Measurements from ENCODE around the gene NUCKS1. TPM values are rescaled to one million over a fixed set of nuclear protein-coding genes. Genes with fewer than 3 reads are reported as not detected.

The NUCKS1 gene
- polyA plus RNA-seq, 1 of the 3 experiments (the other 2 are of a cell fraction): 25.4 TPM

DNA sequence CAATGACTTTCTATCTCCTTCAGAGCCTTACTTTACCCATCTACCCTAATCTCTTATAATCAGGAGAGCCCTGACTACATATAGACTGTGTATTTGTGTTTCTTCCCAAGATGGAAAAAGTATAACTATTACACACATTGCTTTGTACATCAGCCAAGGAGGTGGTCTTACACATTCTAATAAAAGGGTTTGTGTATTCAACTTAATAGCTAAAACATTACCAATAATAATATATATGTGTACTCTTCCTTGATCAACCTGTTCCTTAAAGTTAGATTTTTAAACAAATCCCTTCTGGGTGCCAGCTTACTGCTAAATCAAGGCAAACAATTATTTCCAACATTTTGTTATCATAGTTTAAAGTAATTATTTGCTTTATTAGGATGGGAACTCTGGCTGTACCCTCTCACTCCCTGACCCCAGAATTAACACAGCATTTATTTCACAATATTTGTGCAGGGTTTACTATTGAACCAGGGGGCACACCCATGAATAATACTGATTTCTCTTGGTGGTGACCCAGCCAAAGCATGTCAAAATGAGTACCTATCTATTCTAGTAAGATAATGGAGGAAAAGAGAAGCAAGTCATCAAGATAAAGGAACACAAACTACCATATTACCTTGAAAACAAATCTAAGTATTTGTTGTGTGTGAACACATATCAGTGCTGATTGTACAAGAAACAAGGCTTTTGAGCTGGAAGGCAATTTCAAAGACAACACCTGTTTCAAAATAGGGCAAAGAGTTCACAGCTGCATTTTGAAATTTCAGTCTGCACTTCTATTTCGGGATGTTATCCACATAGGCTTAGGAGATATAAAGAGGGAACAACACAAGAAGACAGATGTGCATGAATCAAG, 39.5 kb downstream of the NUCKS1 start (continued):
- TF ChIP-seq, protein P1, sequence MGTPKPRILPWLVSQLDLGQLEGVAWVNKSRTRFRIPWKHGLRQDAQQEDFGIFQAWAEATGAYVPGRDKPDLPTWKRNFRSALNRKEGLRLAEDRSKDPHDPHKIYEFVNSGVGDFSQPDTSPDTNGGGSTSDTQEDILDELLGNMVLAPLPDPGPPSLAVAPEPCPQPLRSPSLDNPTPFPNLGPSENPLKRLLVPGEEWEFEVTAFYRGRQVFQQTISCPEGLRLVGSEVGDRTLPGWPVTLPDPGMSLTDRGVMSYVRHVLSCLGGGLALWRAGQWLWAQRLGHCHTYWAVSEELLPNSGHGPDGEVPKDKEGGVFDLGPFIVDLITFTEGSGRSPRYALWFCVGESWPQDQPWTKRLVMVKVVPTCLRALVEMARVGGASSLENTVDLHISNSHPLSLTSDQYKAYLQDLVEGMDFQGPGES (IDR thresholded peaks at IDR 0.05; ENCODE audit: low read depth, low read length): no peak
- no peak for TF ChIP-seq FOXJ3 (CRISPR knock-in tag; IDR thresholded peaks at IDR 0.05)

- WGBS (ENCODE audit: low lambda C conversion rate): 94% methylated on average over 2 of the region's 2 CpGs
- Histone ChIP-seq H2AFZ (ENCODE audit: low read depth) (no peak overlapping the region), H3K4me1 (ENCODE audit: control insufficient read depth in 1 of 2, insufficient read depth in 2 of 2, low read depth in 1 of 2, low read length in 1 of 2) (no peaks in the 10 kb centered on the region; a peak in 1 of 4 replicates), H3K9ac (no peak overlapping the region), H3K4me2 (no peak overlapping the region), H3K9me2 (no peaks in the 10 kb centered on the region), H3K36me3 (replicated peaks in 1 of 2; ENCODE audit: control insufficient read depth in 1 of 2, insufficient read depth in 2 of 2, low read length in 1 of 2) (peaks cover 38 to 61% of the 10 kb centered on the region in 2 experiments), H3K9me3 (no peaks in the 10 kb centered on the region), H3K27me3 (ENCODE audit: insufficient read depth) (no peaks in the 10 kb centered on the region), H3F3A (replicated peaks; ENCODE audit: insufficient read depth) (peaks cover 30% of the 10 kb centered on the region), H3K4me3 (ENCODE audit: low read depth in 2 of 2, low read length in 1 of 2) (no peak overlapping the region), H3K27ac (ENCODE audit: low read depth in 2 of 2, low read length in 1 of 2) (no peak overlapping the region), H3K79me2 (ENCODE audit: insufficient read depth) (no peaks in the 10 kb centered on the region), H4K20me1 (ENCODE audit: insufficient read depth) (no peaks in the 10 kb centered on the region; the same call in 1 of the 2 replicates)
- ChIA-PET POLR2A (no interaction called here), CTCF (interaction anchor here (0.9 to 10.0 kb wide), 13 partner anchors 10 to 267 kb away, joined by 3 to 367 read pairs (median 11); partner anchors contain the start of gene ELK4)
- TF ChIP-seq USF1 (IDR thresholded peaks at IDR 0.05; ENCODE audit: borderline replicate concordance, low read depth) (no peak), RFX5 (IDR thresholded peaks at IDR 0.05; ENCODE audit: low read length) (no peak), MXI1 (IDR thresholded peaks at IDR 0.05; ENCODE audit: low read depth, low read length) (no peak), YY1 (IDR thresholded peaks at IDR 0.05; ENCODE audit: low read depth) (no peak)
- TF ChIP-seq, protein P2, sequence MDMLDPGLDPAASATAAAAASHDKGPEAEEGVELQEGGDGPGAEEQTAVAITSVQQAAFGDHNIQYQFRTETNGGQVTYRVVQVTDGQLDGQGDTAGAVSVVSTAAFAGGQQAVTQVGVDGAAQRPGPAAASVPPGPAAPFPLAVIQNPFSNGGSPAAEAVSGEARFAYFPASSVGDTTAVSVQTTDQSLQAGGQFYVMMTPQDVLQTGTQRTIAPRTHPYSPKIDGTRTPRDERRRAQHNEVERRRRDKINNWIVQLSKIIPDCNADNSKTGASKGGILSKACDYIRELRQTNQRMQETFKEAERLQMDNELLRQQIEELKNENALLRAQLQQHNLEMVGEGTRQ (IDR thresholded peaks at IDR 0.05; ENCODE audit: borderline replicate concordance, low read depth, low read length): no peak
- no peak for DNase-seq
Measured at GRCh38 chr1:205709640-205710039, 40.3 kb downstream of the NUCKS1 start.

GRCh38 chr1:205709059-205709398, 41.0 kb downstream of the NUCKS1 start:
- Histone ChIP-seq H3K79me2 (ENCODE audit: insufficient read depth) (no peaks in the 10 kb centered on the region), H3K4me1 (ENCODE audit: control insufficient read depth in 1 of 2, insufficient read depth in 2 of 2, low read depth in 1 of 2, low read length in 1 of 2) (no peaks in the 10 kb centered on the region; a peak in 1 of 4 replicates), H3K27ac (ENCODE audit: low read depth in 2 of 2, low read length in 1 of 2) (no peak overlapping the region; a peak in 1 of 4 replicates), H3K4me3 (ENCODE audit: low read depth in 2 of 2, low read length in 1 of 2) (no peak overlapping the region), H3K9me3 (no peaks in the 10 kb centered on the region), H3K4me2 (no peak overlapping the region), H4K20me1 (ENCODE audit: insufficient read depth) (no peaks in the 10 kb centered on the region; the same call in 1 of the 2 replicates), H2AFZ (ENCODE audit: low read depth) (no peak overlapping the region), H3K9me2 (no peaks in the 10 kb centered on the region), H3K27me3 (ENCODE audit: insufficient read depth) (no peaks in the 10 kb centered on the region), H3K9ac (no peak overlapping the region), H3F3A (replicated peaks; ENCODE audit: insufficient read depth) (peaks cover 24% of the 10 kb centered on the region), H3K36me3 (replicated peaks in 1 of 2; ENCODE audit: control insufficient read depth in 1 of 2, insufficient read depth in 2 of 2, low read length in 1 of 2) (peaks cover 33 to 61% of the 10 kb centered on the region in 2 experiments)
- 80% methylated on average over 4 of the region's 4 CpGs for WGBS (ENCODE audit: low lambda C conversion rate)
- POLR2A ChIA-PET: no interaction called here
- CTCF ChIA-PET: interaction anchor here (0.9 to 10.0 kb wide), 7 partner anchors 9 to 268 kb away, joined by 3 to 367 read pairs (median 58); partner anchors contain the start of gene ELK4
- DNase-seq: no peak
- TF ChIP-seq, protein P3, sequence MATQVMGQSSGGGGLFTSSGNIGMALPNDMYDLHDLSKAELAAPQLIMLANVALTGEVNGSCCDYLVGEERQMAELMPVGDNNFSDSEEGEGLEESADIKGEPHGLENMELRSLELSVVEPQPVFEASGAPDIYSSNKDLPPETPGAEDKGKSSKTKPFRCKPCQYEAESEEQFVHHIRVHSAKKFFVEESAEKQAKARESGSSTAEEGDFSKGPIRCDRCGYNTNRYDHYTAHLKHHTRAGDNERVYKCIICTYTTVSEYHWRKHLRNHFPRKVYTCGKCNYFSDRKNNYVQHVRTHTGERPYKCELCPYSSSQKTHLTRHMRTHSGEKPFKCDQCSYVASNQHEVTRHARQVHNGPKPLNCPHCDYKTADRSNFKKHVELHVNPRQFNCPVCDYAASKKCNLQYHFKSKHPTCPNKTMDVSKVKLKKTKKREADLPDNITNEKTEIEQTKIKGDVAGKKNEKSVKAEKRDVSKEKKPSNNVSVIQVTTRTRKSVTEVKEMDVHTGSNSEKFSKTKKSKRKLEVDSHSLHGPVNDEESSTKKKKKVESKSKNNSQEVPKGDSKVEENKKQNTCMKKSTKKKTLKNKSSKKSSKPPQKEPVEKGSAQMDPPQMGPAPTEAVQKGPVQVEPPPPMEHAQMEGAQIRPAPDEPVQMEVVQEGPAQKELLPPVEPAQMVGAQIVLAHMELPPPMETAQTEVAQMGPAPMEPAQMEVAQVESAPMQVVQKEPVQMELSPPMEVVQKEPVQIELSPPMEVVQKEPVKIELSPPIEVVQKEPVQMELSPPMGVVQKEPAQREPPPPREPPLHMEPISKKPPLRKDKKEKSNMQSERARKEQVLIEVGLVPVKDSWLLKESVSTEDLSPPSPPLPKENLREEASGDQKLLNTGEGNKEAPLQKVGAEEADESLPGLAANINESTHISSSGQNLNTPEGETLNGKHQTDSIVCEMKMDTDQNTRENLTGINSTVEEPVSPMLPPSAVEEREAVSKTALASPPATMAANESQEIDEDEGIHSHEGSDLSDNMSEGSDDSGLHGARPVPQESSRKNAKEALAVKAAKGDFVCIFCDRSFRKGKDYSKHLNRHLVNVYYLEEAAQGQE (IDR thresholded peaks at IDR 0.05; ENCODE audit: low read depth, low read length): no peak
- TF ChIP-seq MAX (IDR thresholded peaks at IDR 0.05; ENCODE audit: low read depth) (no peak), CHD2 (IDR thresholded peaks at IDR 0.05; ENCODE audit: low read length, partially characterized antibody) (no peak), NRF1 (IDR thresholded peaks at IDR 0.05; ENCODE audit: low read depth, low read length) (no peak), SMC3 (IDR thresholded peaks at IDR 0.05; ENCODE audit: low read depth, low read length) (no peak), USF1 (IDR thresholded peaks at IDR 0.05; ENCODE audit: borderline replicate concordance, low read depth) (no peak), TAF1 (IDR thresholded peaks at IDR 0.05; ENCODE audit: borderline replicate concordance, low read depth, low read length) (no peak), TEAD4 (IDR thresholded peaks at IDR 0.05; ENCODE audit: borderline replicate concordance, insufficient read depth) (no peak)
